ENCODE results near the gene RIPK1.

DNA sequence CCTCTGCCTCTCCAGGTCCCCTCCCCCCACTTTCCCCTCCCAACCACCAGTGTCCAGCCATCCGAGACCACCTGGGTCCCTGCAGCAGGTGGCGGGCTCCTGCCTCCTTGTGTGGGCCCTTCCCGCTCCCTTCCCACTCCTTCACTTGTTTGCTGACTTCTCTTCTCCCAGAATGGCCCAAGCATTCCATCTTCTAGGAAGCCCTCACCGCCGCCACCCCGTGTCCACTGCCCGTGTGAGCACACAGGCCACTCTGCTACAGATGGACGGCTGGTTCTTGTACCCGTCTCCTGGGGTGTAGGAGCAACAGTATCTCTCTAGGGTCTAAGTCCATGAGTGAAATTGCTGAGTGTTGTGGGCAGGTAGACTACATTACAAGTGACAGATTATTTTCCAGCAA lies 65.2 kb downstream of the RIPK1 start:
- TF ChIP-seq EP300 (IDR thresholded peaks at IDR 0.05; ENCODE audit: borderline replicate concordance in 1 of 2, control insufficient read depth in 1 of 2, low read depth in 2 of 2, low read length in 2 of 2) (no peak), POLR2AphosphoS5 (IDR thresholded peaks at IDR 0.05; ENCODE audit: low read length) (no peak)

Measured in GM12878 (cell line).